Endothelial cell of umbilical vein (primary cell): ENCODE data around the gene PPP1CA. TPM values are rescaled to one million over a fixed set of nuclear protein-coding genes. Genes with fewer than 3 reads are reported as not detected.
"Not testable (repeated sequence)": the region's sequence is repeated elsewhere in the genome, so short reads cannot be mapped to it uniquely, and the experiment has no call there.

Experiments used
- BruUV-seq: library from RNA; stranded (reverse); fragments of 400-500 nt; replicated peaks from 2 replicates; lab custom pipeline; 2021; lab: Mats Ljungman, UMichigan
- CTCF ChIA-PET: fragments of 300-600, 350-600 bp; sonication (Branson Sonifier 250); formaldehyde crosslinking; loops from one replicate; lab custom pipeline; 2021; ENCODE audit warnings: antibody characterized with exemption, inconsistent platforms; lab: Charles Lee
- POLR2A ChIA-PET: fragments of 300-600, 350-600 bp; sonication (Branson Sonifier 250); formaldehyde crosslinking; loops from one replicate; lab custom pipeline; 2021; ENCODE audit warnings: antibody characterized with exemption, inconsistent platforms; lab: Charles Lee
- DNase-seq: peaks from one replicate; pipeline ENCODE4 v3.0.0-alpha.2; 2011; ENCODE audit warnings: low read depth, low spot score
- FAIRE-seq: peaks from 2 replicates; lab custom pipeline; 2011; peaks lifted over from hg19 to GRCh38; lab: Jason Lieb, UNC
- H2AFZ ChIP-seq: 2 replicates; pipeline ENCODE4 v1.6.0; 2012; ENCODE audit warnings: low read depth, low read length, control low read depth, inconsistent platforms
- H3K27ac ChIP-seq: 2 replicates; pipeline ENCODE4 v1.5.1; 2011; ENCODE audit warnings: low read depth, mild to moderate bottlenecking, control low read depth, low read length, moderate library complexity; ENCODE audit not compliant: insufficient read depth
- H3K27me3 ChIP-seq, 2 experiments: 2 replicates each; pipeline versions ENCODE4 v1.6.0 to v1.6.1; 2011; ENCODE audit warnings: low read length in 2 of 2, mixed read lengths in 1 of 2; ENCODE audit not compliant: control insufficient read depth in 2 of 2, insufficient read depth in 2 of 2
- H3K36me3 ChIP-seq, 2 experiments: 2 replicates in 1 of 2; 3 replicates in 1 of 2; pipeline ENCODE4 v1.5.1; 2011; ENCODE audit warnings: low read length in 2 of 2, mild to moderate bottlenecking in 1 of 2, moderate library complexity in 1 of 2; ENCODE audit not compliant: control insufficient read depth in 2 of 2, insufficient read depth in 2 of 2; ENCODE audit errors: extremely low read depth in 1 of 2
- H3K4me1 ChIP-seq: 3 replicates; pipeline ENCODE4 v1.5.1; 2011; ENCODE audit warnings: mild to moderate bottlenecking, low read length; ENCODE audit not compliant: control insufficient read depth, insufficient read depth; ENCODE audit errors: extremely low read depth
- H3K4me2 ChIP-seq: 2 replicates; pipeline ENCODE4 v1.6.1; 2011; ENCODE audit warnings: low read length, control low read depth, mixed read lengths; ENCODE audit not compliant: insufficient read depth
- H3K4me3 ChIP-seq, 3 experiments: fragments of 200-600 bp in 1 of 3; sonication (generic), shearing (Covaris generic) in 1 of 3; replicated peaks in 1 of 3; 2 replicates each; pipeline ENCODE4 v1.5.1; 2011 to 2016; ENCODE audit warnings: control low read depth in 3 of 3, low read length in 3 of 3, mild to moderate bottlenecking in 2 of 3, inconsistent platforms in 1 of 3, low read depth in 1 of 3, moderate library complexity in 1 of 3; ENCODE audit not compliant: insufficient read depth in 1 of 3
- H3K79me2 ChIP-seq: 2 replicates; pipeline ENCODE4 v1.6.0; 2012; ENCODE audit warnings: low read length, inconsistent platforms; ENCODE audit not compliant: control insufficient read depth, insufficient read depth
- H3K9ac ChIP-seq: replicated peaks from 2 replicates; pipeline ENCODE3; 2011; ENCODE audit warnings: low read length, control low read depth; ENCODE audit not compliant: insufficient read depth; ENCODE audit errors: extremely low read depth
- H3K9me1 ChIP-seq: replicated peaks from 3 replicates; pipeline ENCODE4 v1.6.0; 2011; ENCODE audit warnings: mild to moderate bottlenecking, low read length; ENCODE audit not compliant: control insufficient read depth, insufficient read depth; ENCODE audit errors: extremely low read depth
- H3K9me3 ChIP-seq: replicated peaks from 2 replicates; pipeline ENCODE4 v1.5.1; 2012; ENCODE audit warnings: low read length, inconsistent platforms; ENCODE audit not compliant: control insufficient read depth, insufficient read depth
- H4K20me1 ChIP-seq: replicated peaks from 2 replicates; pipeline ENCODE3; 2011; ENCODE audit warnings: mild to moderate bottlenecking, low read length; ENCODE audit not compliant: control insufficient read depth, insufficient read depth; ENCODE audit errors: extremely low read depth
- EZH2 ChIP-seq: IDR thresholded peaks from 2 replicates; pipeline ENCODE4 v1.6.1; 2012; ENCODE audit warnings: borderline replicate concordance, low read depth, mild to moderate bottlenecking, moderate library complexity, low read length, inconsistent platforms; ENCODE audit not compliant: severe bottlenecking
- POLR2A ChIP-seq: IDR thresholded peaks from 2 replicates; pipeline ENCODE4 v1.6.1; 2012; ENCODE audit warnings: low read depth, mild to moderate bottlenecking, control low read depth, low read length
- POLR2AphosphoS5 ChIP-seq: IDR thresholded peaks from 2 replicates; pipeline ENCODE4 v1.6.1; 2012; ENCODE audit warnings: low read depth, mild to moderate bottlenecking, control low read depth, low read length, moderate library complexity; ENCODE audit not compliant: insufficient read depth
- dilution Hi-C: fragments of 300-500 bp; cut with MboI; formaldehyde crosslinking; loops from one replicate; pipeline ENCODE4 v1.15.0; 2019; ENCODE audit warnings: low sequenced_read_pairs; ENCODE audit not compliant: extremely low pct_ligation_motif_present
- intact Hi-C: fragments of 100-400 bp; cut with micrococcal nuclease; formaldehyde crosslinking; loops from one replicate; pipeline ENCODE4 v1.10.0; 2022
- polyA plus RNA-seq, 4 experiments: library from polyadenylated mRNA; depleted of rRNA in 3 of 4; stranded (reverse) in 3 of 4; unstranded in 1 of 4; fragments of >200 nt; gene quantifications; 2 replicates each; pipeline versions ENCODE4 v1.2.1 to v1.2.3, GENCODE V29; 2011 to 2012; ENCODE audit warnings: missing spikeins in 1 of 4
- total RNA-seq: library from RNA; stranded (reverse); gene quantifications from 2 replicates; pipeline ENCODE4 v1.2.3, GENCODE V29; 2021

PPP1CA gene
- total and polyA plus RNA-seq, 2 donors (not counting 3 experiments of a cell fraction or from before 2014, with no cell fraction given), result 192 to 419 TPM

DNA sequence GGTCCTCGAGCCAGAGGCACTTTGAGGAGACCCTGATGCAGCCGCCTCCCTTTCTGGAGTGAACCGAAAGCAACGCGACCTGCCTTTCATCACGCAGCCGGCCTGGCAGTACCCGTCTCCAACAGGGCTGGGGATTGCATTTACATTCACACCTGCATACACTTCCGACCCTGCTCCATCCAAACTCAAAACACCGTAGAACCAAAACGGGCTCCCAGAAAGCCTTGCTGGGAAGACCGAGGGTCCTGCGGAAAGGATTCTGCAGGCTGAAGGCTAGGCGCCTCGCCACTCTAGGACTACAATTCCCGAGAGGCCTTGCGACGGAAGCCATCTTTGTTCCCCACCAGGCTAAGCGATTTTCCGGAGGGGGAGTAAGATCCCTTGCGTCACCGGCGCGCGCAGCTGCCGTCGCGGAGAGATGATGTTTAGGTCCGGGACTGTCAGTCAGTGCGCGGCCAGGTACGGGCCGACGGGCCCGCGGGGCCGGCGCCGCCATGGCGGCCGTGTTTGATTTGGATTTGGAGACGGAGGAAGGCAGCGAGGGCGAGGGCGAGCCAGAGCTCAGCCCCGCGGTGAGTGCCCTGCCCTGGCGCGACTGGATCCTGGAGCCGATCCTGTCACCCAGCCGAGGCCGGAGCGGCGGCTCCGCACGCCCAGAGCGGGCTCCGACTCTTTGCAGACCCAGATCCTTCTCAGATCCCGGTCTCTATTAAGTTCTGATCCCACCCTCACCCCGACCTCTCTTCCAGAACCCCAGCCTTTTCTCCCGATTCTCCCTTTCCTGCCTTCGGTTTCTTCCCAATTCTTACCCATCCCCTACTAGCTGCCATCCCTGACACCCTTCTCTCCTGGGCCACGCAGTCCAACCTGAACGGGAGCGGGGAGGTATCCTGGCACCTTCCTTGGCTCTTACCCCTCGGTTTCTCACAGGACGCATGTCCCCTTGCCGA is 26.7 kb upstream of the PPP1CA start, which contains the start of gene RPS6KB2:
TSS of gene RPS6KB2 (plus strand) at position 443 of the 950 bp plus-strand sequence. CDS start at position 495, 52 bp downstream.
- peak within 1 kb of the TSS; percentile 38 for H3K27ac ChIP-seq
- CTCF ChIA-PET, result interaction anchor here (1.8 kb wide), 1 partner anchor 27 kb away, joined by 8 read pairs; the partner anchor contains the start of gene PPP1CA
- H3K9ac ChIP-seq, result peak within 1 kb of the TSS; percentile 66
- peaks cover 0 to 16% of the 10 kb centered on the region in 2 experiments for H3K36me3 ChIP-seq
- peak within 1 kb of the TSS; percentile 49 for H3K4me2 ChIP-seq
- no peaks in the 10 kb centered on the region for H4K20me1 ChIP-seq
- peak; percentile 98 for DNase-seq
- H3K79me2 ChIP-seq, result peaks cover 10% of the 10 kb centered on the region
- BruUV-seq, result TSS peak; percentile 50
- intact Hi-C loops (loop anchor here (1.0 to 2.0 kb wide), 3 partner anchors 15 to 78 kb away; partner anchors contain the start of genes CORO1B and TMEM134), dilution Hi-C loops (no loop called here)
- H3K4me3 ChIP-seq, result peak within 1 kb of the TSS; percentile 46 to 91 (median 75)
- peak; percentile 96 for TF ChIP-seq POLR2A
- TF ChIP-seq EZH2, result no peak
- TF ChIP-seq POLR2AphosphoS5, result peak; percentile 98
- H3K4me1 ChIP-seq, result no peaks in the 10 kb centered on the region
- POLR2A ChIA-PET, result no interaction called here
- H3K9me1 ChIP-seq, result no peaks in the 10 kb centered on the region
- peak; percentile 94 for FAIRE-seq
- no peaks in the 10 kb centered on the region for H3K27me3 ChIP-seq
- no peaks in the 10 kb centered on the region for H3K9me3 ChIP-seq
- H2AFZ ChIP-seq, result peak within 1 kb of the TSS; percentile 70

DNA sequence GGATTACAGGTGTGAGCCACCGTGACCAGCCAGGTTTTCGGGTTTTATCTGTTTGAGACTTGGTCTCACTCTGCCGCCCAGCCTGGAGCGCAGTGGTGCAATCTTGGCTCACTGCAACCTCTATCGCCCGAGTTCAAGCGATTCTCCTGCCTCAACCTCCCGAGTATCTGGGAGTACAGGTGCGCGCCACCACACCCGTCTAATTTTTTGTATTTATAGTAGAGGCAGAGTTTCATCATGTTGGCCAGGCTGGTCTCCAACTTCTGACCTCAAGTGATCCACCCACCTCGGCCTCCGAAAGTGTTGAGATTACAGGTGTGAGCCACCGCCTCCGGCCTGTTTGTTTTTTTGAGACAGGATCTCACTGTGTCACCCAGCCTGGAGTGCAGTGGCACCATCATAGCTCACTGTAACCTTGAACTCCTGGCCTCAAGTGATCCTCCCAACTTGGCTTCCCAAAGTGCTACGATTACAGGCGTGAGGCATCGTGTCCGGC is 25.8 kb upstream of the PPP1CA start:
- H3K4me1 ChIP-seq, H3K9me1 ChIP-seq, H3K27me3 ChIP-seq, H3K9me3 ChIP-seq, intact Hi-C loops, H3K36me3 ChIP-seq, dilution Hi-C loops, H4K20me1 ChIP-seq, BruUV-seq, POLR2A ChIA-PET, DNase-seq, FAIRE-seq, H3K27ac ChIP-seq: not testable (repeated sequence)
- peaks cover 10% of the 10 kb centered on the region for H3K79me2 ChIP-seq
- peak overlapping the region; percentile 35 for H3K4me2 ChIP-seq
- CTCF ChIA-PET, result interaction anchor here (1.3 kb wide), 1 partner anchor 26 kb away, joined by 6 read pairs; the partner anchor contains the start of gene PPP1CA
- peak overlapping the region in 2 of 3 experiments; percentile 75 to 91 for H3K4me3 ChIP-seq
- peak overlapping the region; percentile 6 for H3K9ac ChIP-seq
- H2AFZ ChIP-seq, result peak overlapping the region; percentile 70
